Measurements from ENCODE around the gene CDH12.

Gene CDH12

DNA sequence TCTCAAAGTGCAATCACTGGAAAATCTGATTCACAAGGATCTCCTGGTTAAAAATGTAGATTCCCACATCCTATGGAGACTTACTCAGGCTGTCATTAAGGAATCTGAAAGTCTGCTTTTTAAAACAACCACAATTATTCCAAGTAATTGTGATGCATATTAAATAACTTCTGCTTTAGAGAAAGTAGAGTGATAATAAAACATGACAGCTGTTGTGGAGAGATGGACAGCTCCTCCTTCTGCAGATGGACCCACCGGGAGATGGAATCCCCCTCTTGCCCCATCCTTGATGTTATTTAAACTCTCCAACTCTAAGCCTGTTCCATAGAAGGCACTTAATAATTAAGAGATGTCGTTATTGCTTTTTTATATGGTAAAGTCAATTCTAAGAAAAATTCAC, 802.2 kb downstream of the CDH12 start:
- no peak for TF ChIP-seq TAF1 (IDR thresholded peaks at IDR 0.05; ENCODE audit: borderline replicate concordance, insufficient read depth, low read length)

DNA sequence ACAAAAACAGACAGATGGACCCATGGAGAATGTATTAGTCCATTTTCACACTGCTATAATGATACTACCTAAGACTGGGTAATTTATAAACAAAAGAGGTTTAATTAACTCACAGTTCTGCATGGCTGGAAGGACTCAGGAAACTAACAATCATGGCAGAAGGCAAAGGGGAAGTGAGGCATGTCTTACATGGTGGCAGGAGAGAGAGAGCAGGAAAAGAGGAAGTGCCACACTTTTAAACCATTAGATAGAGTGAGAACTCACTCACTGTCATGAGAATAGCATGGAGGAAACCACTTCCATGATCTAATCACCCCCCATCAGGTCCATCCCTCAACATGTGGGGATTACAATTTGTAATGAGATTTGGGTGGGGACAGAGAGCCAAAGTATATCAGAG, 808.9 kb downstream of the CDH12 start:
- TF ChIP-seq POLR2AphosphoS5 (IDR thresholded peaks at IDR 0.05; ENCODE audit: low read depth, low read length) = no peak
- TF ChIP-seq, protein P1, sequence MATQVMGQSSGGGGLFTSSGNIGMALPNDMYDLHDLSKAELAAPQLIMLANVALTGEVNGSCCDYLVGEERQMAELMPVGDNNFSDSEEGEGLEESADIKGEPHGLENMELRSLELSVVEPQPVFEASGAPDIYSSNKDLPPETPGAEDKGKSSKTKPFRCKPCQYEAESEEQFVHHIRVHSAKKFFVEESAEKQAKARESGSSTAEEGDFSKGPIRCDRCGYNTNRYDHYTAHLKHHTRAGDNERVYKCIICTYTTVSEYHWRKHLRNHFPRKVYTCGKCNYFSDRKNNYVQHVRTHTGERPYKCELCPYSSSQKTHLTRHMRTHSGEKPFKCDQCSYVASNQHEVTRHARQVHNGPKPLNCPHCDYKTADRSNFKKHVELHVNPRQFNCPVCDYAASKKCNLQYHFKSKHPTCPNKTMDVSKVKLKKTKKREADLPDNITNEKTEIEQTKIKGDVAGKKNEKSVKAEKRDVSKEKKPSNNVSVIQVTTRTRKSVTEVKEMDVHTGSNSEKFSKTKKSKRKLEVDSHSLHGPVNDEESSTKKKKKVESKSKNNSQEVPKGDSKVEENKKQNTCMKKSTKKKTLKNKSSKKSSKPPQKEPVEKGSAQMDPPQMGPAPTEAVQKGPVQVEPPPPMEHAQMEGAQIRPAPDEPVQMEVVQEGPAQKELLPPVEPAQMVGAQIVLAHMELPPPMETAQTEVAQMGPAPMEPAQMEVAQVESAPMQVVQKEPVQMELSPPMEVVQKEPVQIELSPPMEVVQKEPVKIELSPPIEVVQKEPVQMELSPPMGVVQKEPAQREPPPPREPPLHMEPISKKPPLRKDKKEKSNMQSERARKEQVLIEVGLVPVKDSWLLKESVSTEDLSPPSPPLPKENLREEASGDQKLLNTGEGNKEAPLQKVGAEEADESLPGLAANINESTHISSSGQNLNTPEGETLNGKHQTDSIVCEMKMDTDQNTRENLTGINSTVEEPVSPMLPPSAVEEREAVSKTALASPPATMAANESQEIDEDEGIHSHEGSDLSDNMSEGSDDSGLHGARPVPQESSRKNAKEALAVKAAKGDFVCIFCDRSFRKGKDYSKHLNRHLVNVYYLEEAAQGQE (IDR thresholded peaks at IDR 0.05; ENCODE audit: insufficient read depth in 1 of 2, low read depth in 2 of 2, low read length in 2 of 2) = no peak
- no peak for TF ChIP-seq FOXP2 (optimal IDR thresholded peaks at IDR 0.05; ENCODE audit: borderline replicate concordance, extremely low read depth, extremely low read length, insufficient read depth)
- no peak for TF ChIP-seq SIN3A (IDR thresholded peaks at IDR 0.05; ENCODE audit: borderline replicate concordance, insufficient read depth, low read length)
- TF ChIP-seq TAF1 (IDR thresholded peaks at IDR 0.05; ENCODE audit: borderline replicate concordance, insufficient read depth, low read length) = no peak

DNA sequence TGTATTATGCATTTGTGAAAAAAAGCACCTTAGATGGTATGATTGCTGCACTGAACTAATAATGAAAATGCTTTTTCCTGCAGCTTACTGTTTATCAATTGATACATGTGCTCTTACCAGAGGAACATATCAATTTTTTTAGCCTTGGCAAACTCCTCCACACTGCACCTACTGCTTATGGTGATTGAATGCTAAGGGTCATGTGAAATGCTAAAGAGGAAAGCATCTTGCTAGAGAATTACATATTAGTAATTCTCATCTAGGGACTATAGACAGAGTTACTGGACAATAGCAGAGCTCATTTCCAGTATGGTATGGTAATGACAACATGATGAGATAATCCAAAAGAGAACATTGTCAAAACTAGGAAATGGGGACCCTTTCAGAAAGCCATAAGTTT, 817.1 kb downstream of the CDH12 start:
- TF ChIP-seq, protein P1 (IDR thresholded peaks at IDR 0.05; ENCODE audit: insufficient read depth in 1 of 2, low read depth in 2 of 2, low read length in 2 of 2) = no peak
- no peak for TF ChIP-seq POLR2AphosphoS5 (IDR thresholded peaks at IDR 0.05; ENCODE audit: low read depth, low read length)
- no peak for TF ChIP-seq FOXP2 (optimal IDR thresholded peaks at IDR 0.05; ENCODE audit: borderline replicate concordance, extremely low read depth, extremely low read length, insufficient read depth)
- no peak for TF ChIP-seq SIN3A (IDR thresholded peaks at IDR 0.05; ENCODE audit: borderline replicate concordance, insufficient read depth, low read length)
- no peak for TF ChIP-seq TAF1 (IDR thresholded peaks at IDR 0.05; ENCODE audit: borderline replicate concordance, insufficient read depth, low read length)

DNA sequence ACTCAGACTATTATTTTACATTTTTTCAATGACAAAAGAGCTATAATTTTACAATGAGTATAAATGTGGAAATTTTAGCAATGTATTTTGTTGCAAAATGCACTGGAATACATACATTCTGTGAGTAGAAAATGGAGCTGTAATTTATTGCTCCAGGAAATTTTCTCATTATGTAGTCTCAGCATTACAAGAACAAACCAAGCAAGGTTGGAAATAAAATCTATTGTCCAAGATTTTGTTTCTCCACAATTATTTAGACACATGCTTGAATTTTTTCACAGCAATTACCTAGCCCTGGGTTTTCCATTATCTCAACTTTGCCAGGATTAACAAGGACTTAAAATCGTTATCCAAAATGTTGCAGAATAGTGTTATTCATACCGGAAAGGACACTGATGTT, 820.1 kb downstream of the CDH12 start:
- TF ChIP-seq, protein P1 (IDR thresholded peaks at IDR 0.05; ENCODE audit: insufficient read depth in 1 of 2, low read depth in 2 of 2, low read length in 2 of 2) = no peak
- TF ChIP-seq POLR2AphosphoS5 (IDR thresholded peaks at IDR 0.05; ENCODE audit: low read depth, low read length) = no peak
- no peak for TF ChIP-seq SIN3A (IDR thresholded peaks at IDR 0.05; ENCODE audit: borderline replicate concordance, insufficient read depth, low read length)
- no peak for TF ChIP-seq FOXP2 (optimal IDR thresholded peaks at IDR 0.05; ENCODE audit: borderline replicate concordance, extremely low read depth, extremely low read length, insufficient read depth)
- no peak for TF ChIP-seq TAF1 (IDR thresholded peaks at IDR 0.05; ENCODE audit: borderline replicate concordance, insufficient read depth, low read length)

DNA sequence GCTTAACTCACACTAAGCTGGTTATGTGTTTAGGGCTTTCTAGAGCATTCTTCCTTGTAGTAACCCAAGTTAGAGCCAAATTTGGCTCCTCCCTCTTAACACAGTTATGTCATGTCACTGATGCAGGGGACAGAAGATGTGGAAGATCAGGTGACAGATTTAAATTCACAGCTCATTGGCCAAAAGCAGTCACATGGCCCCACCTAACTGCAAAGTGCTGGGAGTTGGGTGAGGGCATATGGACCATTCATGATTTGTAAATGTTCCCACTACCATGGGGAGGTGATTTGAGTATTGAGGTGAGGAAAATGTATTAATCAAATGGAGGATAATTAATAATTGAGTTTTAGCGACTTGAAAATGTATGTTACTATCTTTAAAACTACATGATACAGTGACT, 829.4 kb downstream of the CDH12 start:
- TF ChIP-seq FOXP2 (optimal IDR thresholded peaks at IDR 0.05; ENCODE audit: borderline replicate concordance, extremely low read depth, extremely low read length, insufficient read depth) (no peak), SIN3A (IDR thresholded peaks at IDR 0.05; ENCODE audit: borderline replicate concordance, insufficient read depth, low read length) (no peak)

DNA sequence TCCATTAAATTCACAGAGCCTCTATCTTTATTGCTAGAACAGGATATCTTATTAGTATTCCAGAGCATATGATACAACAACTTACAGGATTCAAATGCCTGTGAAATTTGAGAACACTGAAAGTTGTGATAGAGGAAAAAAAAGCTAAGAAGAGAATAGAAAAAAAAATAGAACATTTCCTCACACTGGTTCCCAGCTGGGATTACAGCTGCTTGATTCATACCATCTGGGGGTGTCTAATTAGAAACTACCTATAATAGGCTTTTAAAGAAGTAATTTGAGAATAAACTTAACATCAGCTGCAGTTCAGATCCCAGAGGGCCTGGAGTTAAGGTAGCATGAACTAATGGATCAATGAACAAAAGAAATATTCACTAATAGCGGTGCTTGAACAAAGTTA, 922.0 kb downstream of the CDH12 start:
- no peak for TF ChIP-seq FOXP2 (optimal IDR thresholded peaks at IDR 0.05; ENCODE audit: borderline replicate concordance, extremely low read depth, extremely low read length, insufficient read depth)
- no peak for TF ChIP-seq POLR2AphosphoS5 (IDR thresholded peaks at IDR 0.05; ENCODE audit: low read depth, low read length)
- TF ChIP-seq SIN3A (IDR thresholded peaks at IDR 0.05; ENCODE audit: borderline replicate concordance, insufficient read depth, low read length) = no peak
- no peak for TF ChIP-seq TAF1 (IDR thresholded peaks at IDR 0.05; ENCODE audit: borderline replicate concordance, insufficient read depth, low read length)
- TF ChIP-seq, protein P1 (IDR thresholded peaks at IDR 0.05; ENCODE audit: insufficient read depth in 1 of 2, low read depth in 2 of 2, low read length in 2 of 2) = no peak

Measured in PFSK-1 (cell line).